Fibroblast of pulmonary artery (primary cell): ENCODE data around the gene GALNTL6.
A peak's percentile ranks its signal among the peaks of the same experiment; 100 is the strongest.

Experiments
- DNase-seq: peaks from one replicate; pipeline ENCODE4 v3.0.0-alpha.2; 2010; ENCODE audit warnings: low read depth
- H3K4me3 ChIP-seq: replicated peaks from 2 replicates; pipeline ENCODE4 v1.5.1; 2011; ENCODE audit warnings: low read depth, mild to moderate bottlenecking, control low read depth, low read length, moderate library complexity
- CTCF ChIP-seq: IDR thresholded peaks from 2 replicates; pipeline ENCODE4 v1.5.1; 2011; ENCODE audit warnings: mild to moderate bottlenecking, control low read depth, low read length, inconsistent platforms; ENCODE audit errors: missing control alignments

The GALNTL6 gene

GRCh38 chr4:172141025-172141424 lies 327.8 kb downstream of the GALNTL6 start:
- TF ChIP-seq CTCF = no peak
- no peak overlapping the region for H3K4me3 ChIP-seq
- DNase-seq = no peak

- no peak for TF ChIP-seq CTCF
- peak; percentile 23 for DNase-seq
- H3K4me3 ChIP-seq = no peak overlapping the region
These were observed 329.1 kb downstream of the GALNTL6 start for GRCh38 chr4:172142281-172142741.

GRCh38 chr4:172143605-172144314 lies 330.6 kb downstream of the GALNTL6 start:
- H3K4me3 ChIP-seq = no peak overlapping the region
- no peak for TF ChIP-seq CTCF
- no peak for DNase-seq

GRCh38 chr4:172147687-172148086 lies 334.5 kb downstream of the GALNTL6 start:
- DNase-seq = peak; percentile 14
- TF ChIP-seq CTCF = no peak
- H3K4me3 ChIP-seq = no peak overlapping the region

- no peak for DNase-seq
- no peak for TF ChIP-seq CTCF
- no peak overlapping the region for H3K4me3 ChIP-seq
These were observed 336.1 kb downstream of the GALNTL6 start for GRCh38 chr4:172149329-172149728.

GRCh38 chr4:172152284-172152683 lies 339.1 kb downstream of the GALNTL6 start:
- no peak for TF ChIP-seq CTCF
- DNase-seq = no peak
- no peak overlapping the region for H3K4me3 ChIP-seq

- no peak for DNase-seq
- TF ChIP-seq CTCF = no peak
- no peak overlapping the region for H3K4me3 ChIP-seq
These were observed 340.5 kb downstream of the GALNTL6 start for GRCh38 chr4:172153719-172154118.
